GM04503 (cell line): ENCODE measurements around the gene ESR2.
"Not testable (repeated sequence)": the region's sequence is repeated elsewhere in the genome, so short reads cannot be mapped to it uniquely, and the experiment has no call there.

Source experiments
- DNase-seq: peaks from one replicate; pipeline ENCODE4 v3.0.0-alpha.2; 2012; ENCODE audit warnings: low read depth

The ESR2 gene

DNA sequence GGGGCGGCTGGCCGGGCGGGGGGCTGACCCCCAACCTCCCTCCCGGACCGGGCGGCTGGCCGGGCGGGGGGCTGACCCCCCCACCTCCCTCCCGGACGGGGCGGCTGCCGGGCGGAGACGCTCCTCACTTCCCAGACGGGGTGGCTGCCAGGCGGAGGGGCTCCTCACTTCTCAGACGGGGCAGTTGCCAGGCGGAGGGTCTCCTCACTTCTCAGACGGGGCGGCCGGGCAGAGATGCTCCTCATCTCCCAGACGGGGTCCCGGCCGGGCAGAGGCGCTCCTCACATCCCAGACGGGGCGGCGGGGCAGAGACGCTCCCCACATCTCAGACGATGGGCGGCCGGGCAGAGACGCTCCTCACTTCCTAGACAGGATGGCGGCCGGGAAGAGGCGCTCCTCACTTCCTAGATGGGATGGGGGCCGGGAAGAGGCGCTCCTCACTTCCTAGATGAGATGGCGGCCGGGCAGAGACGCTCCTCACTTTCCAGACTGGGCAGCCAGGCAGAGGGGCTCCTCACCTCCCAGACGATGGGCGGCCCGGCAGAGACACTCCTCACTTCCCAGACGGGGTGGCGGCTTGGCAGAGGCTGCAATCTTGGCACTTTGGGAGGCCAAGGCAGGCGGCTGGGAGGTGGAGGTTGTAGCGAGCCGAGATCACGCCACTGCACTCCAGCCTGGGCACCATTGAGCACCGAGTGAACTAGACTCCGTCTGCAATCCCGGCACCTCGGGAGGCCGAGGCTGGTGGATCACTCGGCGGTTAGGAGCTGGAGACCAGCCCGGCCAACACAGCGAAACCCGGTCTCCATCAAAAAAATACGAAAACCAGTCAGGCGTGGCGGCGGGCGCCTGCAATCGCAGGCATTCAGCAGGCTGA lies 256.1 kb downstream of the ESR2 start:
- DNase-seq: not testable (repeated sequence)

DNA sequence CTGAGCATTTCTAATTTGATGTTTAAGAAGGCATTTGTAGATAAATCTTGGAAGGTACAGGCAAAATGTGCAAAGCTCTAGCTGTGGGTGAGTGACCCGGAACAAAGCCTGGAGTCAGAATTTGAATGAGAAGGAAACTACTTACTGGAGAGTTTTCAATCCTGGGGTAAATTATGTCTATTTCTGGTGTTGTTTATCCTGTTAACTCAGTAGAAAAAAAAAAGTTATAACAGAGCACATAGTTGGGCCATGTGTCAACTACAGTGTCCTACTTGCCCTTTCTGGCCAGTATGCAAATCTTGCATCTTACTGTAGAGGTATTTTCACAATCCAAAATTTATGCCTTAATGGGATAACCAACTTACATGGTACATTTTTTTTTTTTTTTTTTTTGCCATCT lies 259.0 kb downstream of the ESR2 start:
- DNase-seq: peak; percentile 37
